ENCODE measurements around the gene KIAA1217. TPM values are rescaled to one million over a fixed set of nuclear protein-coding genes. Genes with fewer than 3 reads are reported as not detected.

KIAA1217 gene
- total RNA-seq, 1 donor from 2014 or later, result 18.9 TPM

DNA sequence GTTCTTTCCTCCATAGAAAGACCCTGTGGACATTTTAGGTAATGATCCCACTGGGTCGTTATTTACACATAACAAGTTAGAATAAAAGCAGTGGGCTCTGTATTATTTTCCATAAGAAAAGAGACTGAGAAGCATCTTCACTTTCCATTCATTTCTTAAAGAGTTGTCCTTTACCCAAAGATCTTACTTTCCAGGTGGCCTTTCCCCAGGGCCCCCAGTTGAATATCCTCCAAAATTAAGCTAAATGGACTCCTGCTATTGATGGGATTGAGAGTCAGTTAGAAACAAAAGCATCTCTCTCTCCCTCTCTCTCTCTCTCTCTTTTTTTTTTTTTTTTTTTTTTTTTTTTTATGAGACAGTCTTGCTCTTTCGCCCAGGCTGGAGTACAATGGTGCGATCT is 224.8 kb downstream of the KIAA1217 start:
- H3K4me3 ChIP-seq (ENCODE audit: low read depth, low read length), result no peak overlapping the region
- no peaks in the 10 kb centered on the region for H3K27me3 ChIP-seq (ENCODE audit: control insufficient read depth, insufficient read depth, low read length)
- H3K36me3 ChIP-seq (ENCODE audit: control insufficient read depth, insufficient read depth, low read length), result no peaks in the 10 kb centered on the region
- TF ChIP-seq, protein P1, sequence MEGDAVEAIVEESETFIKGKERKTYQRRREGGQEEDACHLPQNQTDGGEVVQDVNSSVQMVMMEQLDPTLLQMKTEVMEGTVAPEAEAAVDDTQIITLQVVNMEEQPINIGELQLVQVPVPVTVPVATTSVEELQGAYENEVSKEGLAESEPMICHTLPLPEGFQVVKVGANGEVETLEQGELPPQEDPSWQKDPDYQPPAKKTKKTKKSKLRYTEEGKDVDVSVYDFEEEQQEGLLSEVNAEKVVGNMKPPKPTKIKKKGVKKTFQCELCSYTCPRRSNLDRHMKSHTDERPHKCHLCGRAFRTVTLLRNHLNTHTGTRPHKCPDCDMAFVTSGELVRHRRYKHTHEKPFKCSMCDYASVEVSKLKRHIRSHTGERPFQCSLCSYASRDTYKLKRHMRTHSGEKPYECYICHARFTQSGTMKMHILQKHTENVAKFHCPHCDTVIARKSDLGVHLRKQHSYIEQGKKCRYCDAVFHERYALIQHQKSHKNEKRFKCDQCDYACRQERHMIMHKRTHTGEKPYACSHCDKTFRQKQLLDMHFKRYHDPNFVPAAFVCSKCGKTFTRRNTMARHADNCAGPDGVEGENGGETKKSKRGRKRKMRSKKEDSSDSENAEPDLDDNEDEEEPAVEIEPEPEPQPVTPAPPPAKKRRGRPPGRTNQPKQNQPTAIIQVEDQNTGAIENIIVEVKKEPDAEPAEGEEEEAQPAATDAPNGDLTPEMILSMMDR (IDR thresholded peaks at IDR 0.05; ENCODE audit: insufficient read depth, low read length, poor library complexity, severe bottlenecking), result no peak
- no peak for DNase-seq (ENCODE audit: low read depth)

DNA sequence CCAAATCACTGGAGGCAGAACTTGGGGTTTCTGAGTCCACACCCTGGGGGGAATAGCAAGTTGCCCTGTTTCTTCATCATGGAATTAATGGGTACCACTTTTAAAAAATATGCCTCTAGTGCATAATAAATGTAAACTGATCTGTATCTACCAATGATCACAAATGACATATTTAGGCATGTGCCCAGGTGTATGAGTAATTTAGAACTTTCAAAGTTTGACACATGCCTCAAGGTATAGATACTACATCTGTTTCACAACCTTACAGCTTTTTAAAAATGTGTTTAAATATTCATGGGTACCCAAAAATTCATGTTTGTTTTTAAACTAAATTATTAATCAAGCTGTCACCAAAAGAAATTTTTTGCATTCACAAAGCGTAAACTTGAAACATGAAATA is 226.0 kb downstream of the KIAA1217 start:
- no peaks in the 10 kb centered on the region for H3K36me3 ChIP-seq (ENCODE audit: control insufficient read depth, insufficient read depth, low read length)
- TF ChIP-seq, protein P1 (IDR thresholded peaks at IDR 0.05; ENCODE audit: insufficient read depth, low read length, poor library complexity, severe bottlenecking), result no peak
- no peak overlapping the region for H3K4me3 ChIP-seq (ENCODE audit: low read depth, low read length)
- no peaks in the 10 kb centered on the region for H3K27me3 ChIP-seq (ENCODE audit: control insufficient read depth, insufficient read depth, low read length)
- DNase-seq (ENCODE audit: low read depth), result no peak

DNA sequence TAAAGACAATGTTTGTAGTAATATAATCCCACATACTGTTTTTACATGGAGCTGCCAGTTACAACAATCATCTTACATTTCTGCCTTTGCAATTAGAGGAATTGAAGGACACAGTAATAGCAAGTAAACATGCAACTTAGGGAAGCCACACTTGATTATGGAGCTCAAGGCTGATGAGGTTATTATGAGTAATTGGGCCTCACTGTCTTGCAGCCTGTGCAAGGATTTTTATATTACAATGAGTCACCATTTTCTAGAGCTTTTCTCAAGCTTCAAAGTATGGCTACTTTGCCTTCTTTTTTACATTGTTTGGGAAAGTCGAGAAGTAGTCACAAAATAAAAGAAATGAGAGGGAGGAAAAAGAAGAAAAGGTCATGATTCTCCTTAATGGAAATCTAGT is 226.4 kb downstream of the KIAA1217 start:
- TF ChIP-seq, protein P1 (IDR thresholded peaks at IDR 0.05; ENCODE audit: insufficient read depth, low read length, poor library complexity, severe bottlenecking), result no peak
- DNase-seq (ENCODE audit: low read depth), result no peak

DNA sequence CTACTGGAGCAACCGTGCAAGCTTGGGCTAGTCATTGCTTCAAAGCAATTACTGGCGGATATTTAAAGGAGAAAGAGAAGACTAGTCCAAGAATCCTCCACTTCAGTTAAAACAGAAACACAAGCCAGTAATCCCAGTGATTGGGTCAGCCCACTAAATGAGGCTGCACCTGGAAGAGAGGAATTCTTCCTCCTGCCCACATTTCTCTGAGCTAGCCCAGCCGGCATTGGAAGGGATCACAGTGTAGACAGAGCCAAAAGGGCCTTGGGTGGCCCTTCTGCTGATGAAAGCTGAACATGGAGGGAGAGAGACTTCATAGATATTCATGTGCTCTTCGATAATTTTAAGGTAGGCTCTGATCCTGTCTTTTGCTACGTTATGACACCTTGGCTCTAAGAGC is 228.4 kb downstream of the KIAA1217 start:
- Histone ChIP-seq H3K4me3 (ENCODE audit: low read depth, low read length) (no peak overlapping the region), H3K27me3 (ENCODE audit: control insufficient read depth, insufficient read depth, low read length) (no peaks in the 10 kb centered on the region), H3K36me3 (ENCODE audit: control insufficient read depth, insufficient read depth, low read length) (no peaks in the 10 kb centered on the region)
- TF ChIP-seq, protein P1 (IDR thresholded peaks at IDR 0.05; ENCODE audit: insufficient read depth, low read length, poor library complexity, severe bottlenecking), result no peak
- no peak for DNase-seq (ENCODE audit: low read depth)

More for the DNA sequence above, 226.4 kb downstream of the KIAA1217 start:
- Histone ChIP-seq H3K4me3 (ENCODE audit: low read depth, low read length) (no peak overlapping the region), H3K27me3 (ENCODE audit: control insufficient read depth, insufficient read depth, low read length) (no peaks in the 10 kb centered on the region), H3K36me3 (ENCODE audit: control insufficient read depth, insufficient read depth, low read length) (no peaks in the 10 kb centered on the region)

DNA sequence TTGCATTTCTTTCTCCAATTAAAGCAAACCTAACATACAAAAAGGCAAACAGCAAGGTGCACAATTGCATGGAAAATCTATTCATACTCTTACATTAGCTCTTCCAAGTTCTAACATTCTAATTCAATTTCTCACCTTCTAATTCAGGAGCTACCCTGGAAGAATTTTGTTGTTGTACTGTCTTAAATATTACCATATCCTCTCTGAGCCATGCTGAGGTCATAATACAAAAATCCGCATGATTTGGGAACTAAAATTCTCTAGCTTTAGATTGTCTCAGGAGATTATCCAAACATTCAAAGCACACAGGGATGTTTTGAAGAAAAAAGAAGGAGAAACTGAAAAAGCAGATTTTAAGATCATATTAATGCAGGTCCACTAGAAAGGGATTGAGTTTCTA is 229.9 kb downstream of the KIAA1217 start:
- no peak overlapping the region for H3K4me3 ChIP-seq (ENCODE audit: low read depth, low read length)
- no peaks in the 10 kb centered on the region for H3K36me3 ChIP-seq (ENCODE audit: control insufficient read depth, insufficient read depth, low read length)
- H3K27me3 ChIP-seq (ENCODE audit: control insufficient read depth, insufficient read depth, low read length), result no peaks in the 10 kb centered on the region
- TF ChIP-seq, protein P1 (IDR thresholded peaks at IDR 0.05; ENCODE audit: insufficient read depth, low read length, poor library complexity, severe bottlenecking), result no peak
- DNase-seq (ENCODE audit: low read depth), result no peak

DNA sequence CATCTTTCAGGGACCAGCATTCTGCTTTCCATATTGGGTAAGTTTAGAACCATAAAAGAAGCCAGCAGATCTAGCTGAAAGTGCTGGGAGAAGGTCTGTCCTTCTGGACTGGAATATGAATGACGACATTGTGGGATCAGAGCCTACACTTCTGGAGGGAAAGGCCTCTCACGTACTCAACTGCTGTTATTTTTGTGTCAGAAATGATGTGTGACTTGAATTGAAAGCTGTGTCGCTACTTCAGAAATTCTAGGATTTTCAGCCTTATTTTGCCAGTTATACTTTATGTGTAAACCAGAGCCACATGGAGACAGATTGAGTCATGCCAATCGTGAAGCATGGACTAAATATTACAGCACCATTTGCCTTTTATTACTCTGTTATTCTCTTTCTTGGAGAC is 231.0 kb downstream of the KIAA1217 start:
- TF ChIP-seq, protein P1 (IDR thresholded peaks at IDR 0.05; ENCODE audit: insufficient read depth, low read length, poor library complexity, severe bottlenecking), result no peak
- DNase-seq (ENCODE audit: low read depth), result no peak
- Histone ChIP-seq H3K27me3 (ENCODE audit: control insufficient read depth, insufficient read depth, low read length) (no peaks in the 10 kb centered on the region), H3K4me3 (ENCODE audit: low read depth, low read length) (no peak overlapping the region), H3K36me3 (ENCODE audit: control insufficient read depth, insufficient read depth, low read length) (no peaks in the 10 kb centered on the region)
